SH-SY5Y (cell line): ENCODE measurements around the gene APIP.

Experiments
- GATA2 ChIP-seq: IDR thresholded peaks from 2 replicates; pipeline ENCODE4 v1.6.1; 2011; ENCODE audit warnings: mild to moderate bottlenecking, low read depth, low read length
- GATA3 ChIP-seq: IDR thresholded peaks from 2 replicates; pipeline ENCODE4 v1.6.1; 2011; ENCODE audit warnings: low read depth, mild to moderate bottlenecking, low read length, moderate library complexity

- TF ChIP-seq GATA2 = no peak
- TF ChIP-seq GATA3 = no peak
Measured at GRCh38 chr11:34909955-34910354, 6.2 kb downstream of the APIP start.
